ENCODE results near the gene ASPN.

DNA sequence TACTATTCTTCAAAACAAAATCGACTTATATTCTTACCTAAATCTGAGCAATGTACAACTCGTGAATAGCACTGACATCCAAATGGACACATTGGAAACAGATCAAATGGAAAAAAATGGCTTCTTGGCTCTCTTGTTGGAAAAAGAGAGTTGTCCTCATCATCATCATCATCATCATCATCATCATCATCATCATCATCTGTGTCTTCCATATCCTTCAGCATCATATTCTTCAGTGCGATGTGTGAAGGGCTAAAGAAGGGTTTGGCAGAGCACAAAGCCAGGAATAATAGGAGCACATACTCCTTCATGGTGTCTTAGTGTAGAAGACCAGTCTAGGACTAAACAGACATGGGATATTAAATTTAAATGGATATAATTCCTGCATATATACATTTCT, 7.7 kb downstream of the ASPN start:
- TF ChIP-seq EZH2 (IDR thresholded peaks at IDR 0.05) = no peak
- no peak for TF ChIP-seq POLR2AphosphoS5 (IDR thresholded peaks at IDR 0.05; ENCODE audit: borderline replicate concordance, low read depth, low read length)
- no peak for TF ChIP-seq FOXP2 (optimal IDR thresholded peaks at IDR 0.05; ENCODE audit: control extremely low read depth, extremely low read length, insufficient read depth)
